Osteocyte (in vitro differentiated cells): ENCODE measurements around the gene LHFPL3. TPM values are rescaled to one million over a fixed set of nuclear protein-coding genes. Genes with fewer than 3 reads are reported as not detected.

Source experiments
- DNase-seq: peaks from one replicate; pipeline ENCODE4 v3.0.0; 2021; ENCODE audit warnings: mixed read lengths; ENCODE audit not compliant: unreplicated experiment; ENCODE audit errors: extremely low spot score
- H3K27ac Mint-ChIP-seq: one replicate; pipeline ENCODE4 v1.8.0; 2021; ENCODE audit warnings: mild to moderate bottlenecking, mixed read lengths; ENCODE audit not compliant: unreplicated experiment
- H3K27me3 Mint-ChIP-seq: one replicate; pipeline ENCODE4 v1.8.0; 2021; ENCODE audit warnings: mixed read lengths; ENCODE audit not compliant: unreplicated experiment
- H3K36me3 Mint-ChIP-seq: one replicate; pipeline ENCODE4 v1.8.0; 2021; ENCODE audit warnings: mixed read lengths; ENCODE audit not compliant: unreplicated experiment
- H3K4me1 Mint-ChIP-seq: one replicate; pipeline ENCODE4 v1.8.0; 2021; ENCODE audit warnings: mixed read lengths; ENCODE audit not compliant: unreplicated experiment
- H3K4me3 Mint-ChIP-seq: one replicate; pipeline ENCODE4 v1.8.0; 2021; ENCODE audit warnings: mild to moderate bottlenecking, moderate library complexity, mixed read lengths; ENCODE audit not compliant: unreplicated experiment
- H3K9me3 Mint-ChIP-seq: one replicate; pipeline ENCODE4 v1.8.0; 2021; ENCODE audit warnings: mixed read lengths; ENCODE audit not compliant: unreplicated experiment
- CTCF ChIP-seq: fragments of 200-600 bp; sonication (generic); IDR thresholded peaks from 2 replicates; pipeline ENCODE4 v1.5.0; 2021; ENCODE audit warnings: antibody characterized with exemption, mild to moderate bottlenecking, moderate library complexity
- total RNA-seq: library from RNA; stranded (reverse); gene quantifications from 2 replicates; pipeline ENCODE4 v1.2.1, GENCODE V29; 2021

Gene LHFPL3
- total RNA-seq, 1 donor from 2014 or later, result not detected

- no peak overlapping the region for H3K27ac Mint-ChIP-seq
Observed at GRCh38 chr7:104795086-104795485, 466.7 kb downstream of the LHFPL3 start.

GRCh38 chr7:104795616-104796398, 467.4 kb downstream of the LHFPL3 start:
- no peaks in the 10 kb centered on the region for H3K36me3 Mint-ChIP-seq
- H3K9me3 Mint-ChIP-seq, result no peaks in the 10 kb centered on the region
- no peak overlapping the region for H3K27ac Mint-ChIP-seq
- peaks cover 3% of the 10 kb centered on the region for H3K27me3 Mint-ChIP-seq
- no peak for TF ChIP-seq CTCF
- H3K4me3 Mint-ChIP-seq, result no peak overlapping the region
- DNase-seq, result no peak
- no peaks in the 10 kb centered on the region for H3K4me1 Mint-ChIP-seq

More at GRCh38 chr7:104795086-104795485, 466.7 kb downstream of the LHFPL3 start:
- no peaks in the 10 kb centered on the region for H3K9me3 Mint-ChIP-seq
- H3K27me3 Mint-ChIP-seq, result no peaks in the 10 kb centered on the region
- no peak for TF ChIP-seq CTCF
- no peak overlapping the region for H3K4me3 Mint-ChIP-seq
- no peaks in the 10 kb centered on the region for H3K36me3 Mint-ChIP-seq
- DNase-seq, result no peak
- H3K4me1 Mint-ChIP-seq, result no peaks in the 10 kb centered on the region

- no peak for TF ChIP-seq CTCF
- H3K9me3 Mint-ChIP-seq, result no peaks in the 10 kb centered on the region
Observed at GRCh38 chr7:104800307-104800706, 471.9 kb downstream of the LHFPL3 start.

GRCh38 chr7:104801022-104801421, 472.6 kb downstream of the LHFPL3 start:
- Mint-ChIP-seq H3K4me3 (no peak overlapping the region), H3K27me3 (peaks cover 6% of the 10 kb centered on the region), H3K36me3 (no peaks in the 10 kb centered on the region), H3K4me1 (no peaks in the 10 kb centered on the region), H3K9me3 (no peaks in the 10 kb centered on the region), H3K27ac (no peak overlapping the region)
- TF ChIP-seq CTCF, result no peak
- DNase-seq, result no peak

More at GRCh38 chr7:104800307-104800706, 471.9 kb downstream of the LHFPL3 start:
- no peak for DNase-seq
- peaks cover 6% of the 10 kb centered on the region for H3K27me3 Mint-ChIP-seq
- H3K27ac Mint-ChIP-seq, result no peak overlapping the region
- H3K4me3 Mint-ChIP-seq, result no peak overlapping the region
- H3K4me1 Mint-ChIP-seq, result no peaks in the 10 kb centered on the region
- no peaks in the 10 kb centered on the region for H3K36me3 Mint-ChIP-seq

GRCh38 chr7:104803931-104804330, 475.5 kb downstream of the LHFPL3 start:
- no peaks in the 10 kb centered on the region for H3K4me1 Mint-ChIP-seq
- DNase-seq, result no peak

More at GRCh38 chr7:104803931-104804330, 475.5 kb downstream of the LHFPL3 start:
- TF ChIP-seq CTCF, result no peak
- H3K36me3 Mint-ChIP-seq, result no peaks in the 10 kb centered on the region
- no peak overlapping the region for H3K27ac Mint-ChIP-seq
- peaks cover 6% of the 10 kb centered on the region for H3K27me3 Mint-ChIP-seq
- no peak overlapping the region for H3K4me3 Mint-ChIP-seq
- H3K9me3 Mint-ChIP-seq, result no peaks in the 10 kb centered on the region
